ENCODE measurements around the gene C17orf114.
A peak's percentile ranks its signal among the peaks of the same experiment; 100 is the strongest.

The C17orf114 gene

DNA sequence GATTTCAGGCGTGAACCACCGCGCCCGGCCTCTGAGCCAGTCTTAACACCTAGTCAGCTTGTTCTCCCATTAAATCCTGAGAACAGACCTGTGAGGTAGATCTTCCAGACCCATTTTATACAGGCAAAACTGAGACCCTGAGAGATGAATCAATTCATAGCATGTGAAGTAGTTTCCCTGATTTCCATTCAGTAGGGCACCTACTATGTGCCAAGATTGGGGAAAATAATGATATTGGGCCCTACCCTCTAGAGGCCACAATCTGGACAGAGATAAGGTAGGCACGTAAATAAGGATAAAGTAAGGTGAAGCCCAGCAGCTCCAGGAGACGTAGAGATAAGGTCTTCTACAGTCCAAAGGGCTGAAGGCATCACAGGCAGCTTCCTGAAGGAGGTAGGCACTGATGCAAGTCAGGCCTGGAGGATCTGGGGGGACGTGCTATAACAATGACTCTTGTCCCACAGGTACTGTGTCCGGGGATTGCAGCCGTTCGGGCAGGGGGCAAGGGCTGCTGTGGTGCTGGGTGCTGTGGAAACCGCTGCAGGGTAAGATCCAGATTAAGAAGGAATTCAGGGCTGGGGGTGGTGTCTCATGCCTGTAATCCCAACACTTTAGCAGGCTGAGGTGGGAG, 21.7 kb downstream of the C17orf114 start:
- no peak overlapping the region for H3K9ac ChIP-seq
- H3K27ac ChIP-seq, result no peak overlapping the region
- no peaks in the 10 kb centered on the region for H3K9me3 ChIP-seq (ENCODE audit: control insufficient read depth, low read length)
- H3K27me3 ChIP-seq (ENCODE audit: control insufficient read depth, insufficient read depth, low read length), result no peaks in the 10 kb centered on the region
- no peaks in the 10 kb centered on the region for H3K36me3 ChIP-seq (ENCODE audit: control insufficient read depth, insufficient read depth, low read length)
- no peaks in the 10 kb centered on the region for H3K79me2 ChIP-seq
- H3K4me2 ChIP-seq (ENCODE audit: low read length), result no peak overlapping the region
- H3K4me1 ChIP-seq, result no peaks in the 10 kb centered on the region
- no peak for TF ChIP-seq CTCF (IDR thresholded peaks at IDR 0.05)
- no peak overlapping the region for H2AFZ ChIP-seq
- no peak overlapping the region for H3K4me3 ChIP-seq (ENCODE audit: low read depth, low read length)

- no peak for TF ChIP-seq CTCF (IDR thresholded peaks at IDR 0.05)
- Histone ChIP-seq H3K4me3 (ENCODE audit: low read depth, low read length) (no peak overlapping the region), H3K79me2 (no peaks in the 10 kb centered on the region)
Measured at GRCh38 chr17:4777969-4778760, 24.0 kb downstream of the C17orf114 start.

DNA sequence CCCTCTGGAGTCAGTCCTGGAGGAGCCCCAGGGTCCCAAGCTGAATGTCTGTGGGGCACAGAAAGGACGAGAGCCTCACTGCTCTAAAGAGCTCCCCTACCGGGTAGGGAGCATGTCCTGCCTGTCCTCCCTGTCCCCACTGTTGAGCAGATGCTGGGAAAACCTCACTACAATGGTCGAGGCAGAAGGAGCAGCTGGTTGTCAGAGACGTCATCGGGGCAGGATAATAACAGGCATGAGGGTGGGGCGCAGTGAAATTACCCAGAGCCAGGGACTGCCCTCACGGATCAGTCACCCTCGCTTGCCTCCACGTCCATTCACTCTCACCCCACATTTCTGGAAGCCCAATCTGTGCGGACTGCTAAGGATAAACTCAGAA, 29.9 kb downstream of the C17orf114 start:
- no peak overlapping the region for H3K27ac ChIP-seq
- H3K9me3 ChIP-seq (ENCODE audit: control insufficient read depth, low read length), result no peaks in the 10 kb centered on the region
- H3K27me3 ChIP-seq (ENCODE audit: control insufficient read depth, insufficient read depth, low read length), result no peaks in the 10 kb centered on the region
- no peak overlapping the region for H3K9ac ChIP-seq
- no peak overlapping the region for H3K4me3 ChIP-seq (ENCODE audit: low read depth, low read length)
- H3K36me3 ChIP-seq (ENCODE audit: control insufficient read depth, insufficient read depth, low read length), result no peaks in the 10 kb centered on the region
- H3K4me1 ChIP-seq, result peaks cover 8% of the 10 kb centered on the region
- no peak overlapping the region for H3K4me2 ChIP-seq (ENCODE audit: low read length)
- no peaks in the 10 kb centered on the region for H3K79me2 ChIP-seq
- H2AFZ ChIP-seq, result peak overlapping the region; percentile 79
- TF ChIP-seq CTCF (IDR thresholded peaks at IDR 0.05), result no peak

More at GRCh38 chr17:4777969-4778760, 24.0 kb downstream of the C17orf114 start:
- no peaks in the 10 kb centered on the region for H3K36me3 ChIP-seq (ENCODE audit: control insufficient read depth, insufficient read depth, low read length)
- no peaks in the 10 kb centered on the region for H3K9me3 ChIP-seq (ENCODE audit: control insufficient read depth, low read length)
- no peak overlapping the region for H3K27ac ChIP-seq
- H3K27me3 ChIP-seq (ENCODE audit: control insufficient read depth, insufficient read depth, low read length), result no peaks in the 10 kb centered on the region
- no peak overlapping the region for H3K4me2 ChIP-seq (ENCODE audit: low read length)
- H3K4me1 ChIP-seq, result no peaks in the 10 kb centered on the region
- H2AFZ ChIP-seq, result no peak overlapping the region
- H3K9ac ChIP-seq, result no peak overlapping the region

DNA sequence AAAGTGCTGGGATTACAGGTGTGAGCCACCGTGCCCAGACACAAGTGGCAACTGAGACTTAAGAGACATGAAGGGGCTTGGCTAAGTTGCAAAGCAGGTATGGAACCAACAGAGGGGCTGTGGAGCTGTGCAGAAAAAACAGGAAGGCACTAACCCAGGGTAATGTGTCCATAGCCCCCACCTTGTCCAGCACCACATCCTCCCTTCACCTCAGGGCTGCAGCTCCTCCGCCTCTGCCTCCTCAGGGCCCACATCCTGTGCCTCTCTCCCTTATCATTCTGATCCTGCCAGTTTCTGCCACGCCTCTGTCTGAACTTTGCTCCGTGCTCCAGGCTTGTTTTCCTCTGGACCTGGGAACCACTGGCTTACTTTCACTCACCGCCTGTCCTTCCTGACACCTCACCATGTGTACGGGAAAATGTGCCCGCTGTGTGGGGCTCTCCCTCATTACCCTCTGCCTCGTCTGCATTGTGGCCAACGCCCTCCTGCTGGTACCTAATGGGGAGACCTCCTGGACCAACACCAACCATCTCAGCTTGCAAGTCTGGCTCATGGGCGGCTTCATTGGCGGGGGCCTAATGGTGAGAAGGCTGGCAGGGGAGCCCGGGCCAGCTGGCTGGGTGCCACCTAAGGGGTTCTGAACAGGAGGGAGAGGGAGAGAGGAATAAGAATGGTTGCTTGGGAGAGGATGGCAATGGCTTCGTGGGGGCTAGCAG, 30.5 kb downstream of the C17orf114 start, which contains the start of gene TM4SF5:
Gene TM4SF5 (plus strand): TSS at position 368 of the 716 bp plus-strand sequence. CDS start 37 bp downstream, at position 405.
- Histone ChIP-seq H3K27ac (peak within 1 kb of the TSS; percentile 32), H3K36me3 (ENCODE audit: control insufficient read depth, insufficient read depth, low read length) (no peaks in the 10 kb centered on the region), H3K4me2 (ENCODE audit: low read length) (peak within 1 kb of the TSS; percentile 50), H3K27me3 (ENCODE audit: control insufficient read depth, insufficient read depth, low read length) (no peaks in the 10 kb centered on the region), H3K9ac (no peak within 1 kb of the TSS), H3K4me1 (peaks cover 8% of the 10 kb centered on the region), H3K4me3 (ENCODE audit: low read depth, low read length) (no peak within 1 kb of the TSS), H2AFZ (peak within 1 kb of the TSS; percentile 79), H3K79me2 (no peaks in the 10 kb centered on the region), H3K9me3 (ENCODE audit: control insufficient read depth, low read length) (no peaks in the 10 kb centered on the region)
- TF ChIP-seq CTCF (IDR thresholded peaks at IDR 0.05), result no peak
